DND-41 (cell line): ENCODE measurements around the gene HAUS7.

Experiments
- ATAC-seq: fragments of 200-7000 bp; cut with Tn5 transposase; 3 replicates; pipeline ENCODE4 v1.9.1; 2021; ENCODE audit warnings: low read depth; ENCODE audit not compliant: insufficient read depth
- DNase-seq: peaks from one replicate; pipeline ENCODE4 v3.0.0-alpha.2; 2020
- H2AFZ ChIP-seq: 2 replicates; pipeline ENCODE4 v1.6.0; 2012; ENCODE audit warnings: low read depth, low read length
- H3K27ac ChIP-seq: 2 replicates; pipeline ENCODE4 v1.5.1; 2012; ENCODE audit warnings: low read length, inconsistent platforms
- H3K27me3 ChIP-seq: fragments of 200-600 bp; sonication (generic); 2 replicates; pipeline ENCODE4 v1.6.0; 2012; ENCODE audit warnings: low read length, mild to moderate bottlenecking, inconsistent platforms; ENCODE audit not compliant: insufficient read depth, poor library complexity
- H3K36me3 ChIP-seq: 2 replicates; pipeline ENCODE4 v1.5.1; 2012; ENCODE audit warnings: low read length, inconsistent platforms; ENCODE audit not compliant: insufficient read depth
- H3K4me1 ChIP-seq: 2 replicates; pipeline ENCODE4 v1.5.1; 2012; ENCODE audit warnings: mild to moderate bottlenecking, low read length; ENCODE audit not compliant: insufficient read depth
- H3K4me2 ChIP-seq: 2 replicates; pipeline ENCODE4 v1.6.0; 2012; ENCODE audit warnings: mild to moderate bottlenecking, moderate library complexity, low read length, inconsistent platforms; ENCODE audit not compliant: insufficient read depth
- H3K4me3 ChIP-seq, 2 experiments: fragments of 200-600 bp in 1 of 2; shearing (Covaris generic) in 1 of 2; 2 replicates each; pipeline ENCODE4 v1.5.1; 2012 to 2016; ENCODE audit warnings: inconsistent platforms in 2 of 2, low read length in 2 of 2, mild to moderate bottlenecking in 2 of 2, low read depth in 1 of 2, moderate library complexity in 1 of 2
- H3K79me2 ChIP-seq: 2 replicates; pipeline ENCODE4 v1.6.0; 2012; ENCODE audit warnings: low read length, inconsistent platforms; ENCODE audit not compliant: insufficient read depth
- H3K9ac ChIP-seq: 2 replicates; pipeline ENCODE4 v1.6.0; 2012; ENCODE audit warnings: low read depth, mild to moderate bottlenecking, inconsistent platforms, low read length, moderate library complexity
- H3K9me3 ChIP-seq: 2 replicates; pipeline ENCODE4 v1.5.1; 2012; ENCODE audit warnings: low read length, moderate library complexity, mild to moderate bottlenecking, inconsistent platforms; ENCODE audit not compliant: insufficient read depth, severe bottlenecking
- H4K20me1 ChIP-seq: 2 replicates; pipeline ENCODE4 v1.6.0; 2012; ENCODE audit warnings: low read length; ENCODE audit not compliant: insufficient read depth
- EZH2 ChIP-seq: IDR thresholded peaks from 3 replicates; pipeline ENCODE4 v1.6.1; 2012; ENCODE audit warnings: borderline replicate concordance, low read depth, mild to moderate bottlenecking, moderate library complexity, low read length, inconsistent platforms; ENCODE audit not compliant: severe bottlenecking
- TF ChIP-seq, protein P1 (sequence below): IDR thresholded peaks from 2 replicates; pipeline ENCODE4 v1.5.1; 2012; ENCODE audit warnings: borderline replicate concordance, low read length, moderate library complexity, mild to moderate bottlenecking; ENCODE audit not compliant: poor library complexity, severe bottlenecking; ENCODE audit errors: extremely low read depth

The HAUS7 gene

GRCh38 chrX:153440556-153441135, 29.7 kb downstream of the HAUS7 start:
- Histone ChIP-seq H3K4me2 (no peak overlapping the region), H3K9ac (no peak overlapping the region), H3K4me3 (no peak overlapping the region), H2AFZ (no peak overlapping the region), H3K27me3 (no peaks in the 10 kb centered on the region), H3K4me1 (no peaks in the 10 kb centered on the region), H3K36me3 (no peaks in the 10 kb centered on the region), H3K9me3 (no peaks in the 10 kb centered on the region), H4K20me1 (no peaks in the 10 kb centered on the region), H3K27ac (no peak overlapping the region), H3K79me2 (no peaks in the 10 kb centered on the region)
- DNase-seq (no peak), ATAC-seq (no peak)
- no peak for TF ChIP-seq EZH2
- TF ChIP-seq, protein P1, sequence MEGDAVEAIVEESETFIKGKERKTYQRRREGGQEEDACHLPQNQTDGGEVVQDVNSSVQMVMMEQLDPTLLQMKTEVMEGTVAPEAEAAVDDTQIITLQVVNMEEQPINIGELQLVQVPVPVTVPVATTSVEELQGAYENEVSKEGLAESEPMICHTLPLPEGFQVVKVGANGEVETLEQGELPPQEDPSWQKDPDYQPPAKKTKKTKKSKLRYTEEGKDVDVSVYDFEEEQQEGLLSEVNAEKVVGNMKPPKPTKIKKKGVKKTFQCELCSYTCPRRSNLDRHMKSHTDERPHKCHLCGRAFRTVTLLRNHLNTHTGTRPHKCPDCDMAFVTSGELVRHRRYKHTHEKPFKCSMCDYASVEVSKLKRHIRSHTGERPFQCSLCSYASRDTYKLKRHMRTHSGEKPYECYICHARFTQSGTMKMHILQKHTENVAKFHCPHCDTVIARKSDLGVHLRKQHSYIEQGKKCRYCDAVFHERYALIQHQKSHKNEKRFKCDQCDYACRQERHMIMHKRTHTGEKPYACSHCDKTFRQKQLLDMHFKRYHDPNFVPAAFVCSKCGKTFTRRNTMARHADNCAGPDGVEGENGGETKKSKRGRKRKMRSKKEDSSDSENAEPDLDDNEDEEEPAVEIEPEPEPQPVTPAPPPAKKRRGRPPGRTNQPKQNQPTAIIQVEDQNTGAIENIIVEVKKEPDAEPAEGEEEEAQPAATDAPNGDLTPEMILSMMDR, result no peak

DNA sequence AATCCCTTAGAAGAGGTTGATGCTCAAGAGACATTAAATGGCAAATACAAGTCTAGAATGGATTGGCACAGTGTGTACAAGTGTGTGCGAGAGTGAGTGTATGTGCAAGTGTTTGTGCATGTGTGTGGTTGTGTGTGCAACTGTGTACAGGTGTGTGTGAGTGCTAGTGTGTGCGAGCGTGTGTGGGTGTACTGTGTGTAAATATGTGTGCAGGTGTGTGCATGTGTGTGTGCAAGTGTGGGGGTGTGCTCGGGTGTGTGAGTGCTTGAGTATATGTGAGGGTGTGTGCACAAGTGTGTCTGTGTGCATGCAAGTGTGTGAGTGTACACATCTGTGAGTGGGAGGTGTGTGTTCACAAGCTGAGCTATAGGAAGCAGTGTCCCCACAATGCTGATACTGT, 30.4 kb downstream of the HAUS7 start:
- no peak overlapping the region for H3K4me2 ChIP-seq
- DNase-seq, result no peak
- no peaks in the 10 kb centered on the region for H3K4me1 ChIP-seq
- no peaks in the 10 kb centered on the region for H3K27me3 ChIP-seq
- no peak overlapping the region for H3K4me3 ChIP-seq
- no peak overlapping the region for H3K9ac ChIP-seq
- ATAC-seq, result no peak
- H3K36me3 ChIP-seq, result no peaks in the 10 kb centered on the region
- TF ChIP-seq EZH2, result no peak
- TF ChIP-seq, protein P1, result no peak
- no peak overlapping the region for H3K27ac ChIP-seq
- H4K20me1 ChIP-seq, result no peaks in the 10 kb centered on the region
- no peak overlapping the region for H2AFZ ChIP-seq
- H3K79me2 ChIP-seq, result no peaks in the 10 kb centered on the region
- no peaks in the 10 kb centered on the region for H3K9me3 ChIP-seq

DNA sequence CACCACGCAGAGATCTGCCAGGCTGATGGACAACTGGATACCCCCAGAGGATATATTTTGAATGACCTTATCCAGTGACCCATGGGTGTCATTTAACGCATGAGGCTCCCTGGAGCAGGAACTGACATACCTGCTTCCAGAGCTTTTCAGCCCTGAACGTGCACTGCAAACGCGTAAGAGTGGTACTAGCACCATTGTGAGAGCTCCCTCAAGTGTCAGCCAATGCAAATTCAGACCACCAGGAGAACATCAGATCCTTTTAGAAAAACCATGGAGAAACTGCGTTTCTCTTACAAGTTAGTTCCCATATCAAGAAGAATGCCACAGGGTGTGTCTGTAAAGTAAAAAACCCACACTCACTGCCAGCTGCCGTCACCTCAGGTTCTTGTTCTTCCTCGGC, 31.8 kb downstream of the HAUS7 start:
- no peaks in the 10 kb centered on the region for H3K9me3 ChIP-seq
- H2AFZ ChIP-seq, result no peak overlapping the region
- H3K9ac ChIP-seq, result no peak overlapping the region

More for the DNA sequence above, 31.8 kb downstream of the HAUS7 start:
- TF ChIP-seq, protein P1, result peak; percentile 9
- no peak for TF ChIP-seq EZH2
- Histone ChIP-seq H3K27me3 (no peaks in the 10 kb centered on the region), H3K27ac (no peak overlapping the region), H3K79me2 (no peaks in the 10 kb centered on the region), H3K4me3 (no peak overlapping the region), H3K4me2 (no peak overlapping the region), H4K20me1 (no peaks in the 10 kb centered on the region), H3K36me3 (no peaks in the 10 kb centered on the region), H3K4me1 (no peaks in the 10 kb centered on the region)
- ATAC-seq, result no peak
- no peak for DNase-seq
